A549 (cell line): ENCODE data around the gene GFAP. TPM values are rescaled to one million over a fixed set of nuclear protein-coding genes. Genes with fewer than 3 reads are reported as not detected.

Experiments
- ATAC-seq, 2 experiments: fragments of 200-7000 bp in 1 of 2; fragments of >200 bp in 1 of 2; cut with Nextera tagmentation in 1 of 2; cut with Tn5 transposase in 1 of 2; 3 replicates each; pipeline versions ENCODE4 v1.8.0 to v1.9.1; 2018 to 2020; ENCODE audit warnings: mild to moderate bottlenecking in 1 of 2, moderate library complexity in 1 of 2
- CTCF ChIA-PET: fragments of 300-600 bp; sonication (Branson Sonifier 250); formaldehyde crosslinking; extraction: SDS; loops from one replicate; lab custom pipeline; 2021; ENCODE audit warnings: antibody characterized with exemption, inconsistent platforms; lab: Yijun Ruan, JAX
- POLR2A ChIA-PET: fragments of 350-600 bp; formaldehyde crosslinking; extraction: SDS; loops from one replicate; lab custom pipeline; 2021; ENCODE audit warnings: antibody characterized with exemption, inconsistent platforms; lab: Yijun Ruan, JAX
- DNase-seq, 2 experiments: peaks; one replicate each; pipeline versions ENCODE4 v3.0.0 to v3.0.0-alpha.2; 2011 to 2016; ENCODE audit warnings: low read depth in 1 of 2, low spot score in 1 of 2
- FAIRE-seq: peaks from 2 replicates; lab custom pipeline; 2011; peaks lifted over from hg19 to GRCh38; lab: Jason Lieb, UNC
- H3K27ac ChIP-seq, 2 experiments: fragments of >200 bp; sonication (Bioruptor Twin); formaldehyde crosslinking; 3 replicates each; pipeline ENCODE4 v1.5.1; 2016 to 2017
- H3K4me1 ChIP-seq: fragments of >200 bp; sonication (Bioruptor Twin); formaldehyde crosslinking; 3 replicates; pipeline ENCODE4 v1.6.1; 2016
- H3K4me2 ChIP-seq: fragments of >200 bp; sonication (Bioruptor Twin); formaldehyde crosslinking; 3 replicates; pipeline ENCODE4 v1.6.1; 2016
- H3K4me3 ChIP-seq: fragments of >200 bp; sonication (Bioruptor Twin); formaldehyde crosslinking; 3 replicates; pipeline ENCODE4 v1.5.1; 2016
- H3K9me3 ChIP-seq: fragments of >200 bp; sonication (Bioruptor Twin); formaldehyde crosslinking; 3 replicates; pipeline ENCODE4 v1.6.1; 2016
- BCL3 ChIP-seq: fragments of >200 bp; sonication (Bioruptor Twin); formaldehyde crosslinking; IDR thresholded peaks from 3 replicates; pipeline ENCODE4 v1.6.1; 2016
- CBX2 ChIP-seq: fragments of 200-600 bp; sonication (generic); IDR thresholded peaks from 2 replicates; pipeline ENCODE4 v1.6.1; 2016; ENCODE audit warnings: low read depth, mild to moderate bottlenecking, borderline replicate concordance
- CBX8 ChIP-seq: fragments of 200-600 bp; sonication (generic); IDR thresholded peaks from 2 replicates; pipeline ENCODE4 v1.6.1; 2016
- CHD2 ChIP-seq: fragments of 150-350 bp; IDR thresholded peaks from 2 replicates; pipeline ENCODE4 v1.6.1; 2014; ENCODE audit warnings: low read length; ENCODE audit not compliant: partially characterized antibody
- CHD4 ChIP-seq: fragments of 200-600 bp; sonication (generic); IDR thresholded peaks from 2 replicates; pipeline ENCODE4 v1.6.1; 2016; ENCODE audit warnings: antibody characterized with exemption, mild to moderate bottlenecking, borderline replicate concordance
- CTCF ChIP-seq: fragments of >200 bp; sonication (Bioruptor Twin); formaldehyde crosslinking; IDR thresholded peaks from 3 replicates; pipeline ENCODE4 v1.5.1; 2016
- EHMT2 ChIP-seq: fragments of 200-600 bp; sonication (generic); IDR thresholded peaks from 2 replicates; pipeline ENCODE4 v1.6.1; 2016; ENCODE audit warnings: antibody characterized with exemption, low read depth, mild to moderate bottlenecking, moderate library complexity
- ESRRA ChIP-seq: fragments of 150-350 bp; IDR thresholded peaks from 2 replicates; pipeline ENCODE4 v1.6.1; 2014; ENCODE audit warnings: mild to moderate bottlenecking, low read length, borderline replicate concordance
- FOSL2 ChIP-seq, 2 experiments: fragments of 450-650 bp in 1 of 2; fragments of >200 bp in 1 of 2; sonication (Bioruptor Twin) in 1 of 2; formaldehyde crosslinking; IDR thresholded peaks; 2 replicates each; pipeline versions ENCODE4 v1.5.0 to v1.6.1; 2016 to 2020; ENCODE audit warnings: mild to moderate bottlenecking in 1 of 2, moderate library complexity in 1 of 2
- FOXS1 ChIP-seq: fragments of 250-450 bp; sonication (Bioruptor Pico); IDR thresholded peaks from 2 replicates; pipeline ENCODE4 v1.5.0; 2020; ENCODE audit warnings: mild to moderate bottlenecking, moderate library complexity
- HMGXB4 ChIP-seq: fragments of 250-450 bp; sonication (Bioruptor Pico); IDR thresholded peaks from 2 replicates; pipeline ENCODE4 v1.5.0; 2021; ENCODE audit warnings: mild to moderate bottlenecking, moderate library complexity, borderline replicate concordance
- HOXA7 ChIP-seq: fragments of 250-450 bp; sonication (Bioruptor Pico); IDR thresholded peaks from 2 replicates; pipeline ENCODE4 v1.5.0; 2020; ENCODE audit warnings: mild to moderate bottlenecking, moderate library complexity
- JUN ChIP-seq, 2 experiments: fragments of >200 bp; sonication (Bioruptor Twin); formaldehyde crosslinking; IDR thresholded peaks; 2 replicates in 1 of 2; 3 replicates in 1 of 2; pipeline ENCODE4 v1.6.1; 2016 to 2017
- JUNB ChIP-seq: fragments of >200 bp; sonication (Bioruptor Twin); formaldehyde crosslinking; IDR thresholded peaks from 2 replicates; pipeline ENCODE4 v1.6.1; 2016
- KDM1A ChIP-seq: fragments of 200-600 bp; sonication (generic); IDR thresholded peaks from 2 replicates; pipeline ENCODE4 v1.6.1; 2016; ENCODE audit warnings: low read depth, mild to moderate bottlenecking
- KDM5A ChIP-seq: fragments of 200-600 bp; sonication (generic); IDR thresholded peaks from 2 replicates; pipeline ENCODE4 v1.6.1; 2016; ENCODE audit warnings: antibody characterized with exemption, mild to moderate bottlenecking
- MAFK ChIP-seq: fragments of 450-650 bp; IDR thresholded peaks from 2 replicates; pipeline ENCODE4 v1.6.1; 2014; ENCODE audit not compliant: partially characterized antibody
- MAX ChIP-seq: IDR thresholded peaks from 2 replicates; pipeline ENCODE4 v1.6.1; 2012
- NFE2L2 ChIP-seq: fragments of 150-350 bp; conservative IDR thresholded peaks from 2 replicates; pipeline ENCODE4 v1.6.1; 2014; ENCODE audit warnings: low read length
- NR3C1 ChIP-seq: fragments of >200 bp; sonication (Bioruptor Twin); formaldehyde crosslinking; IDR thresholded peaks from 3 replicates; pipeline ENCODE4 v1.6.1; 2017
- PHF8 ChIP-seq: fragments of 200-600 bp; sonication (generic); IDR thresholded peaks from 2 replicates; pipeline ENCODE4 v1.6.1; 2016; ENCODE audit warnings: low read depth, mild to moderate bottlenecking, antibody characterized with exemption, moderate library complexity, borderline replicate concordance
- RNF2 ChIP-seq: fragments of 200-600 bp; sonication (generic); IDR thresholded peaks from 2 replicates; pipeline ENCODE4 v1.6.1; 2016; ENCODE audit warnings: low read depth, mild to moderate bottlenecking, antibody characterized with exemption, moderate library complexity, borderline replicate concordance
- SMC3 ChIP-seq: fragments of >200 bp; sonication (Bioruptor Twin); formaldehyde crosslinking; IDR thresholded peaks from 3 replicates; pipeline ENCODE4 v1.6.1; 2018; ENCODE audit warnings: inconsistent platforms
- SREBF2 ChIP-seq: fragments of 450-650 bp; IDR thresholded peaks from 2 replicates; pipeline ENCODE4 v1.6.1; 2014; ENCODE audit warnings: mild to moderate bottlenecking, moderate library complexity
- USF2 ChIP-seq: fragments of 450-650 bp; IDR thresholded peaks from 2 replicates; pipeline ENCODE4 v1.6.1; 2014; ENCODE audit warnings: antibody characterized with exemption
- ZNF302 ChIP-seq: fragments of 250-450 bp; sonication (Bioruptor Pico); IDR thresholded peaks from 2 replicates; pipeline ENCODE4 v1.9.0; 2021; ENCODE audit warnings: inconsistent platforms, mild to moderate bottlenecking, moderate library complexity
- ZSCAN20 ChIP-seq: fragments of 250-450 bp; sonication (Bioruptor Pico); IDR thresholded peaks from 2 replicates; pipeline ENCODE4 v1.8.0; 2022; ENCODE audit warnings: mild to moderate bottlenecking, moderate library complexity
- WGBS: methylation state at CpG from one replicate; pipeline ENCODE4 v1.1.6; 2017; ENCODE audit errors: missing lambda C conversion rate; 5-methylcytosine and 5-hydroxymethylcytosine counted together
- polyA plus RNA-seq, 4 experiments: library from polyadenylated mRNA; depleted of rRNA in 3 of 4; stranded (reverse); fragments of >200 nt; fragmentation: RNase III in 1 of 4; extraction: RNeasy Plus Mini Kit Qiagen cat#74134 plus additional on column Dnase treatment in 1 of 4; gene quantifications; 2 replicates in 3 of 4; 3 replicates in 1 of 4; pipeline ENCODE4 v1.2.3, GENCODE V29; 2011 to 2017

Gene GFAP
- polyA plus RNA-seq, 2 of the 4 experiments (the other 2 are of a cell fraction): 1.5 to 1.8 TPM

GRCh38 chr17:44928950-44929720 lies 13.8 kb upstream of the GFAP start:
- FAIRE-seq (no peak), DNase-seq (no peak), ATAC-seq (no peak)
- POLR2A ChIA-PET: interaction anchor here (0.6 kb wide), 1 partner anchor 45 kb away, joined by 9 read pairs; no protein-coding TSS in a partner anchor
- Histone ChIP-seq H3K27ac (no peak overlapping the region), H3K4me2 (no peak overlapping the region), H3K4me1 (no peaks in the 10 kb centered on the region), H3K9me3 (no peaks in the 10 kb centered on the region), H3K4me3 (no peak overlapping the region)
- 90% methylated on average over 7 of the region's 7 CpGs for WGBS
- no peak for TF ChIP-seq CBX2
- no peak for TF ChIP-seq CBX8
- TF ChIP-seq SMC3: no peak
- no peak for TF ChIP-seq PHF8
- TF ChIP-seq CHD4: no peak
- TF ChIP-seq CHD2: no peak
- no peak for TF ChIP-seq USF2
- TF ChIP-seq JUNB: no peak
- TF ChIP-seq RNF2: no peak
- TF ChIP-seq KDM1A: no peak
- no peak for TF ChIP-seq NFE2L2
- TF ChIP-seq FOSL2 (IDR thresholded peaks at IDR 0.05): no peak
- no peak for TF ChIP-seq FOSL2 (CRISPR knock-in tag; IDR thresholded peaks at IDR 0.05)
- TF ChIP-seq MAFK: no peak
- no peak for TF ChIP-seq FOXS1
- no peak for TF ChIP-seq HMGXB4 (CRISPR knock-in tag)
- TF ChIP-seq ESRRA: no peak
- TF ChIP-seq ZNF302 (CRISPR knock-in tag): no peak
- TF ChIP-seq NR3C1: no peak
- CTCF ChIA-PET: interaction anchor here (0.6 to 38.8 kb wide), 7 partner anchors 7 to 170 kb away, joined by 3 to 1853 read pairs (median 5); partner anchors contain the start of genes DCAKD, GFAP and KIF18B

GRCh38 chr17:44928136-44928535 lies 12.8 kb upstream of the GFAP start:
- WGBS: 94% methylated on average over 14 of the region's 15 CpGs
- ChIA-PET CTCF (interaction anchor here (2.4 to 38.8 kb wide), 4 partner anchors 6 to 207 kb away, joined by 11 to 1853 read pairs (median 752); partner anchors contain the start of genes ACBD4, DCAKD, GFAP and KIF18B), POLR2A (no interaction called here)
- DNase-seq: no peak
- no peak for FAIRE-seq
- Histone ChIP-seq H3K4me3 (no peak overlapping the region), H3K4me2 (no peak overlapping the region), H3K27ac (no peak overlapping the region), H3K4me1 (no peaks in the 10 kb centered on the region), H3K9me3 (no peaks in the 10 kb centered on the region)
- no peak for ATAC-seq
- no peak for TF ChIP-seq CTCF
- TF ChIP-seq HMGXB4 (CRISPR knock-in tag): no peak
- no peak for TF ChIP-seq RNF2
- TF ChIP-seq USF2: no peak
- TF ChIP-seq BCL3: no peak
- no peak for TF ChIP-seq KDM5A
- TF ChIP-seq EHMT2: no peak
- TF ChIP-seq MAX: no peak
- TF ChIP-seq JUN (IDR thresholded peaks at IDR 0.05): no peak
- TF ChIP-seq CHD4: no peak
- no peak for TF ChIP-seq HOXA7 (CRISPR knock-in tag)
- TF ChIP-seq ZSCAN20 (CRISPR knock-in tag): no peak
- TF ChIP-seq SMC3: no peak
- TF ChIP-seq SREBF2: no peak
- TF ChIP-seq NR3C1: no peak
